NCI-H748 treated with DMSO at 0.1 percent for 48 hours (cell line): Measurements from ENCODE around the gene C20orf96.
"Not testable (repeated sequence)": the region's sequence is repeated elsewhere in the genome, so short reads cannot be mapped to it uniquely, and the experiment has no call there.

Experiments used
- DNase-seq: peaks from one replicate; lab custom pipeline; 2025; lab: John Stamatoyannopoulos, UW

C20orf96 gene, protein sequence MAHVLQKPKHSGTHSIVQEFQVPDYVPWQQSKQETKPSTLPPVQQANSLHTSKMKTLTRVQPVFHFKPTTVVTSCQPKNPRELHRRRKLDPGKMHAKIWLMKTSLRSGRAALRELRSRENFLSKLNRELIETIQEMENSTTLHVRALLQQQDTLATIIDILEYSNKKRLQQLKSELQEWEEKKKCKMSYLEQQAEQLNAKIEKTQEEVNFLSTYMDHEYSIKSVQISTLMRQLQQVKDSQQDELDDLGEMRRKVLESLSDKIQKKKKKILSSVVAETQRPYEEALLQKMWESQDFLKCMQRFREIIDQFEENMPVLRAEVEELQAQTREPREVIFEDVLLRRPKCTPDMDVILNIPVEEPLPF

DNA sequence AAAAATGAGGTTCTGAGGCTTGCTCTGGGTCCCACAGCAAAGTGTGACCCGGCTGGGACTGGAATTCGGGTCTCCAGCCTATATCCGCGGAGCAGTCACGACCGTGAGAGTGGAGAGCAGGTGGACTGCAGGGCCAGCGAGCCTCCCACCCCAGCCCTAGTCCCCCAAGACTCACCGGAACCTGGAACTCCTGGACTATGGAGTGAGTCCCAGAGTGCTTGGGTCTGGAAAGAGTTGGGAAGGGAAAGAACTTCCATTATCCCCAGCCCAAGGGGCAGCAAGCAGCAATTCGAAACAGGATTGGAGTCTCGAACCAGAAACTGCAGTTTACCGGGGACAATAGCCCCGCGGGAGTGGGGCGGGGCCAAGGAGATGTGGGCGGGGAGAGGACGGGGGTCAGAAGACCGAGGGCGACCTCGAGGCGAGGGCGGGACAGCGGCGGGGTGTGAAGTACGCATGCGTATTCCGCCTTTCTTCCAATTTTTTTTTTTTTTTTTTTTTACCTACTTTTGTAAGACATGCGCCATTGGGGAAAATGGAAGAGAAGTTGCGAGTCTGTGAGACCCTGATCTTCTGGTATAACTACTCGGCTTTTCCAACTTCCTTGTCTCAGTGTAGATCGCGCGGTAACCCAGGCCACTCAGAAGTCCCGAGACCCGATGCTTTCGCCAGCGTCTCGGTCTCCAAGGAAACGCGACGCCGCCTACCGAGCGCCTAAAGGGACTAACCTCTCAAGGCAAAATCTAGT is at the start of gene C20orf96:
Gene C20orf96 (minus strand): TSS at position 667 of the 748 bp plus-strand sequence. CDS start 140 bp downstream, at position 527.
- peak; percentile 94 for DNase-seq

DNA sequence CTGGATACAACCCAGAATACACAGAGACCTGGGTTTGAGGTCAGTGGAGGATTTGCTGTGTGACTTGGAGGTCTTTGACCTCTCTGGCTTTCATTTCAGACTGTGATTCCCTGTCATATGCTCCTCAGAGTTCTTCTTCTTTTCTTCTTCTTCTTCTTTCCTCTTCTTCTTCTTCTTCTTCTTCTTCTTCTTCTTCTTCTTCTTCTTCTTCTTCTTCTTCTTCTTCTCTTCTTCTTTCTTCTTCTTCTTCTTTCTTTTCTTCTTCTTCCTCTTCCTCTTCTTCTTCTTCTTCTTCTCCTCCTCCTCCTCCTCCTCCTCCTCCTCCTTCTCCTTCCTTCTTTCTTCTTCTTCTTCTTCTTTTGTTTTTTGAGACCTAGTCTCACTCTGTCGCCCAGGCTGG is 45.5 kb upstream of the C20orf96 start:
- DNase-seq, result not testable (repeated sequence)

DNA sequence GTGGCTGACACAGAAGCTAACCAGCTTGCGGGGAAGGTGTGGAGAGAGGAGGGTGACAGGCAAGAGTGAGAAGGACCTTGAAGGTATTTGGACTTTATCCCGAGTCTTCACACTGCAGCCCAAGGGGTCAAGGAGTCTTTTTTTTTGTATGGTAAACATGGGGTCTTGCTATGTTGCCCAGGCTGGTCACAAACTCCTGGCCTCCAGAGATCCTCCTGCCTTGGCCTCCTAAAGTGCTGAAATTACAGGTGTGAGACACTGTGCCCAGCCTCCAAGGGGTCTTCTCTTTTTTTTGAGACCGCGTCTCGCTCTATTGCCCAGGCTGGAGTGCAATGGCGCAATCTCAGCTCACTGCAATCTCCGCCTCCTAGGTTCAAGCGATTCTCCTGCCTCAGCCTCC is 44.0 kb upstream of the C20orf96 start:
- no peak for DNase-seq

DNA sequence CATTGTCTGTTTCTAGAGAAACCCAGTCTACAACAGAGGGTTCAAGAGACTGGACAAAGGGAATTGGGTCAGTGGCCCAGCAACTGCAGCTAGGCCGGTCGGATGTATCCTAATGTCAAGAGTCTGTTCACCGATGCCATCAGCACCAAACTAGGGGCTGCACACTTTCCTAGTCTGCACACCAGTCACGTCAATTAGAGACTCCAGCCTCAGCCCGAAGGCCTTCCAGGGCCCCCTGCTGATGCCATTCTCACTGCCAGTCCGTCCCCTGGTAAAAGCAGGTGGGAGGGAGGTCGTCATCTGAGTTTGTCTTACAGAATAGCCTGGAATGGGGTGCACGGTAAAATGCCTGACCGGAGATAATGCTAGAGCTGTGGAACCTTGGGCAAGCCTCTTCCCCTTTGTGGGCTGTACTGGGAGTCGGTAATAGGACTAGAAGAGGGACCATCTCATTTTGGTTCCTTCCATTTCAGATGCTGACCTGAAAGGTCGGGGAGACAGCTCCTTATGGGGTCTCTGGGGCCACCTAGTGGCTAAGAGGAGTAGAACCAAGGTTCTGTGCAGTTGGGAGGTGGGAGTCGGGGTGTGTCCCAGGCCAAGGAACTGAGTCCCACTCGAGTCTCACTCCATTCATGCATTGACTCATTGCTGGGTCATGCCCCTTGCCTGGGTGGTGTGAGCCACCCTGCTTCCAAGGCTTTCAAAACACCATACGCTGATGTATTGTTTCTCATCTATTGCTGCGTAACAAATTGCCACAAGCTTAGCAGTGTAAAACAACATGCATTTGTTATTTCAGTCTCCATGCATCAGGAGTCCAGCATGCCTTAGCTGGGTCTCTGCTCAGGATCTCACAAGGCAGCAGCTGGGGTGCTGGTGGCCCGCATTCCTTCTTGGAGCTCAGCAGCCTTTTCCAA is 39.9 kb upstream of the C20orf96 start:
- DNase-seq, result peak; percentile 47

DNA sequence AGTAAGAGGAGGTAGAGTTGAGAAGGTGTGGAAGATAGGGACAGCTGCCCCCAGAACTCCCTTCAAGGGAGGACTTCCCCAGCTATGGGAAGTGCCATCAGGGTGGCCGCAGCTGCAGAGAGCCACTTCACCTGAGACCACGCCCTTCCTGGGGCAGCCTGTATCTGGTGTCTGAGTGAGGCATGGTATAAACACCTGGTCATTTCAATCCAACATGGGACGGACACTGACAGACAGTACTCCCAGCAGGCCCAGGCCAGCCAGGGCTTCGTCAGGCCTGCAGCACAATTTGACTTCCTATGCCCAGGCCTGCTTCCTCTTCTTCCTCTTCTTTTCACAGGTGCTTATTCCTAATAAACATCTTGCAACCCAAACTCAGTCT is 39.3 kb upstream of the C20orf96 start:
- DNase-seq, result peak; percentile 39

DNA sequence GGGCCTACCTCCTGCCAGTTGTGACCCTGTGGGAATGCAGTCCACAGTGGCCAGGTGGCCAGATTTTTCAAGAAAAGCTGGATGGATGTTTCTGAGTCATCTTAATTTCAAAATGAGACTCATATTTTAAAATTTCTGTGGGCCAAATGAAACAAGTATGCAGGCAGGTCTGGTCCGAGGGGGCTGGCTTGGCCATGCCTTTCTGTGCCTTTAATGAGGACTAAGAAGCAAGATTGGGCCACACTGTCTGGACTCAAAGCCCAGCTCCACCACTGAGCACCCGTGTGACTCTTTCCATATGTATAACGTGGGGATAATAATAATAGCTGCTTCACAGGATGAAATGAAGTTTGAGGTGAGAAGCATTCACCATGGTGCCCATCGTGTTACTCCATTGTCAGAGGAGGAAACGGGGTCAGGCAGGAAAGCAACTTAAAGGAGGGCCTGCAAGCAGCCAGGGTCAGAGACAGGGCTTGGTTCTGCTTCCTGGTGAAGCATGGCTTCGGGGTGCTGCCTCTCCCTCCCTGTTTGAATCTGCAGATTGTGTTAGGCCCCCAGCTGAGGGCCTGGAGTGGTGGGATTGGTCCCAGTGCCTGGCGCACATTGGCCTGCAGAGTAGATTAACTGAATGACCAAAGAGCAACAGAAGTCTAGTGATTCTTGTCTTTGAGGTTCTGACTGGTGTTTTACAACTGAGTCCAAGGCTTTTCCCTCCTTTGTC is 38.6 kb upstream of the C20orf96 start:
- no peak for DNase-seq

DNA sequence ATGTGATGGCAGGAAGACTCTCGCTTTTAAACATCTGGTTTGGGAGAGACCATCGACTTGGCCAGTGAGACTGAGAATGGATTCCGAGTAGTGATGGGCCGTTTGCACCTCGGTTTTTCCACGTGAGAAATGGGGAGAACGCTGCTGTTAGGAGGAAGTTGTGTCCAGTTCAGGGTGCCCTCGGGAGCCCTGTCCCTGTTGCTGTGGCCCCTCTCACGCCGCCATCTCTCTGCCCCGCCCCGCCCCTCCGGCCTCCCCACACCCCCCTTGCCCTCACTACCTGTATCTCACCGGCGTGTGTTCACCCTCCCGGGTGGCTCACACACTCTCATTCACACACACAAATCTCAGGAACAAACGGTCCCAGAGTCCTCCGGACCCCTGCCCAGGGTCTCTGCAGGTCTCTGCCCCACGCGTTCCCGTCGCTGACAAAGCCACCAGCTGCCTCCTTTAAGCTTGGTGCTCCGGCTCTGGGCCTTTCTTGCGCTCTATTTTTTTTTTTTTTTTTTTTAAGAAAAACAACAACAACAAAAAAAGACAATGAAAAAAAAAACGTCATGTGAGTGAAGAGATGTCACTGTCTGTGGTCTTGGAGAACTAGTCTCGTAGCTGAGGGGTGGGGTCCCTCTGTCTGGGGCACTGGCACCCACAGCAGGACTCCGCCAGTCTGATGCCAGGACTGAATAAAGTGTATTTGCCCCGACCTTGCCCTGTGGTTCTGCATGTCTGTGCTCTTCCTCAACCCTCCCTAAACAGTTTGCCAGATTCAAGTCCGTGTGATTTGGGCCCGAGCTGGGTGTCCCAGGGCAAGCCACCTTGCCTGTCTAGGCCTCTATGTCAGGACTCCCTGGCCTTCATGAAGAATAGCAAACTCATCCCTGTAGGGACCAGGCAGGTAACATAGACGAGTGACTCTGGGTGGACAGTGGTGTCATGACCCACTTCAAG is 37.8 kb upstream of the C20orf96 start:
- DNase-seq, result no peak

DNA sequence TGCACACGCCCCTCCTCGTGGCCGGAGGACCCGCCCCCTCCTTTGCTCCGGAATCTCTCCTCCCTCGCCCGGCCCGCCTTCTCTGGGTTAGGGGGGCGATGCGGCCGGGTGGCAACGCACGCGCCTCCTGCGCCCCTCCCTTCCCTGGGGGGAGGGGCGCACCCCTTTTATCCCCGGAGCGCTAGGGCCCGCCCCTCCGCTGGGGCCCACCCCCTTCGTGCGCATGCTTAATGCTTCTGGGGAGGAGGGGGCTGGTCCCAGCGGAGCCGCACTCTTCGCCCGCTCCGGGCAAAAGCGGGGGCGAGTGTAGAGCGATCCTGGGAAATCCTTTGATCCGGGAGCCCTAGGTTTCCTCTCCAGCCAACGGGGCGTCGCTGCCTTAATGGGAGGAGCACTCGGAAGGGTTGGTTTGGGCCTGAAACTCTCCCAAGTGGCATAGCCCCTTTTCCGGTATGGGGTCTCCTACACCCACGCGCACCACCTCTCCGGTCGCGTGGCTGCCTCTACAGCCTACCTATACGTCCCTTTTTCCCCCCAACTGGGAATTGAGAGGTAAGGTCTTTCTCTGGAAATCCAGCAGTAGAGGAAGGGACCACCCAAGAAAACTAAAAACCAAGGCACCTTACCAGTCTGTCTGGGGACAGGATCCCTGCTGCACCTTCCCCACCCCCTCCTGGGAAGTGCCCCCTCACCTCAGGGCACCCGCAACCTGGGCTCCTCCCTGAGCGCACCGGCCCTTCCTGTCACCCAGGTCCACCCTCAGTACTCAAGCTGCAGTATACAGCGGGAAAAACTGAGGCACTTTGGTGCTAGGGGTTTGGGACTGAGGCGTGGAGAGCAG is 36.9 kb upstream of the C20orf96 start:
- peak; percentile 92 for DNase-seq

DNA sequence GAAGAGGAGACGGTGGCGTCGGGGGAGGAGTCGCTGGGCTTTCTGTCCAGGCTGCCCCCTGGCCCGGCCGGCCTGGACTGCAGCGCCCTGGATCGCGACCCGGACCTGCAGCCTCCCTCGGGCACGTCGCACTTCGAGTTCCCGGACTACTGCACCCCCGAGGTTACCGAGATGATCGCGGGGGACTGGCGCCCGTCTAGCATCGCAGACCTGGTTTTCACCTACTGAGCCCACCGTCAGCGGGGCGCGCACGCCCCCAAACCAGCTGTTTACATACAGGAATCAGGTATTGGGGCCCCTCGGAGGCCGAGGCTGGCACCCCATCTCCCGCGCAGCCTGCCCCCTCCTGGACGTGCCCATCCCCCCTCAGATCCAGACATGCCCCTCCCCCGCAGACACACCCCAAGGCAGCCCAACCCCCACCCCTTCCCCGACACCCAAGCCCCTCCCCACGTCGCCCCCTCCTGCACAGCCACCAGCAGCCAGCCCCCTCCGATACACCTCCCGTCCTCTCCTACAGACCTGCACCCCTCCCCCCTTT is 36.2 kb upstream of the C20orf96 start:
- peak; percentile 64 for DNase-seq

DNA sequence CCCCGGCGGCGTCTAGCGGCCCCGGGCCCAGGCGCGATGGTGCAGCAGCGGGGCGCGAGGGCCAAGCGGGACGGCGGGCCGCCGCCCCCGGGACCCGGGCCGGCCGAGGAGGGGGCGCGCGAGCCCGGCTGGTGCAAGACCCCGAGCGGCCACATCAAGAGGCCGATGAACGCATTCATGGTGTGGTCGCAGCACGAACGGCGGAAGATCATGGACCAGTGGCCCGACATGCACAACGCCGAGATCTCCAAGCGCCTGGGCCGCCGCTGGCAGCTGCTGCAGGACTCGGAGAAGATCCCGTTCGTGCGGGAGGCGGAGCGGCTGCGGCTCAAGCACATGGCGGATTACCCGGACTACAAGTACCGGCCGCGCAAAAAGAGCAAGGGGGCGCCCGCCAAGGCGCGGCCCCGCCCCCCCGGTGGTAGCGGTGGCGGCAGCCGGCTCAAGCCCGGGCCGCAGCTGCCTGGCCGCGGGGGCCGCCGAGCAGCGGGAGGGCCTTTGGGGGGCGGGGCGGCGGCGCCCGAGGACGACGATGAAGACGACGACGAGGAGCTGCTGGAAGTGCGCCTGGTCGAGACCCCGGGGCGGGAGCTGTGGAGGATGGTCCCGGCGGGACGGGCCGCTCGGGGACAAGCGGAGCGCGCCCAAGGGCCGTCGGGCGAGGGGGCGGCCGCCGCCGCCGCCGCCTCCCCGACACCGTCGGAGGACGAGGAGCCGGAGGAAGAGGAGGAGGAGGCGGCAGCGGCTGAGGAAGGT is 35.5 kb upstream of the C20orf96 start:
- DNase-seq, result peak; percentile 49

DNA sequence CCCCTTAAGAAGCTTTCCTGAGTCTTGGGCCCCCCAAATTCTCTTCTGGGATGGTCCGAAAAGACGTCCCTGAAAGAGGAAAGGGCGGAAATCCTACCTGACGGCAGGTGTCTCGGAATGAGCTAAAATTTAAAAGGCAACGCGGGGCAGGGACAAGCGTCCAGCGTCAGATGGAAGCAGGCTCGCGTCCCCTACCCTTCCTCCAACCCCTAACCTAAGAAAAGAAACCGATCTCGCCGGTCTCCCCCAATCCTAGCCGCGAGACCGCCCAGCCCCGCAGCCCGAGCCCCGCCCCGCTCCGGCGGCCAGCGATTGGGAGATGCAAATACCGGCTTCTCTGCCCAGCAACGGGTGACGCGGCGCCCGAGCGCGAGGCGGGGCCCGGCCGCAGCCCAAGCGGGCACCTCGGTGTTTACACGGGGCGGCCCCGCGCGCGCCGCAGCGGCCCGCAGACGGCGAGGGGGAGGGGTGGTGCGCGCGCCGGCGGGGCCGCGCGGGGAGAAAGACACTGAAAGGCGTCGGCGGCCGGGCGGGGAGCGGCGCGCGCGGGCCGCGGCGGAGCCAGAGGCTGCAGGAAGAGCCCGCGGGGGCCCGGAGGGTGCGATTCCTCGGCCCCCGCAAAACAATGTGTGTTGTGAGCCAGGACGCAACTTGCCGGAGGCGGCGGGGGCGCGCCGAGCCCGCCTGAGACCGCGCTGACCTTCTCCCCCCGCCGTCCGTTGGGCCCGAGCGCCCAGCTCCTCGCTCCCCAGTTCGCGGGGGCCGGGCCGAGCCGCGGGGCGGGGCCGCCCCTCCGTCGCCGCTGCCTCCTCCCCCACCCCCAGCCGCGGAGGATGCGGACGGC is 34.7 kb upstream of the C20orf96 start, which contains the start of gene SOX12:
Gene SOX12 (plus strand): TSS at position 508 of the 844 bp plus-strand sequence. CDS start 373 bp downstream, outside the sequence.
- DNase-seq, result peak; percentile 98

DNA sequence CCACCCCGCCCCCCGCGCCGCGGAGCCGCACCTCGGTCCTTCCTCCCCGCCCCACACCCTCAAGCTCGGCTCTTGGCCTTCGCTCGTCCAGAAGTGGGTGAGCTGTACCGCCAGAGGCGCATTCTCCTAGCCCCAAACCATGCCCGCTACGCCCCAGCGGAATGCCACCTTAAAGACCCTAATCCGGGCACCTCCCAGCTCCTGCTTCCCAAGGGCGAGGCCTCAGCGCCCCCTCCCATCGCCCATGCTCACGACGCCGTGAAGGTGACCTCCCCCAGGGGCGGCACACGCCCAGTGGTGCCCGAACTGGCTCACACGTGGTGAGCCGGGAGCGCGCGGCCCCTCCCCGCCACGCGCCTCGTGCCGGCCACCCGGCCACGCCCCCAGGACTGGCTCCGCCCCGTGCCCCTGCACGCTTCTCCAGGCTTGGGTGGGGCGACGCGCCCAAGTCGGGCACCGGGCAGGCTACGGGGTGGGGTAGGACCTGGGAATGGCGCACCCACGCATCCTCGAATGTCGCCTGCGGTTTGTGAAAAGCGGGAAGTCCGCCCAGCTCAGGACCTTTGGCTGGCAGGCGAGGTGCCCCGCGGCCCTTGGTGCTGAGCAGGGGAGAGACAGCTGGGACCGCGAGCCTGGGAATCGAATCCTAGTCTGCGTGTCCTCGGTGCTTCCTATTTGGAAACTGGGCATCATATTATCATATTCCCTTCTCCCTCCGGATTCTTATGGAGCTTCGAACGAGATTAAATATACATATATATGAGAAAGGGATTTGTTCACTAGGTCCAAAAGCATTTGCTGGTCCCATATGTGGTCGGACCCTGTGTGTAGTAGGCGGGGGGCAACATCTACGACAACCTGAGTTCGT is 33.9 kb upstream of the C20orf96 start:
- DNase-seq, result peak; percentile 85

DNA sequence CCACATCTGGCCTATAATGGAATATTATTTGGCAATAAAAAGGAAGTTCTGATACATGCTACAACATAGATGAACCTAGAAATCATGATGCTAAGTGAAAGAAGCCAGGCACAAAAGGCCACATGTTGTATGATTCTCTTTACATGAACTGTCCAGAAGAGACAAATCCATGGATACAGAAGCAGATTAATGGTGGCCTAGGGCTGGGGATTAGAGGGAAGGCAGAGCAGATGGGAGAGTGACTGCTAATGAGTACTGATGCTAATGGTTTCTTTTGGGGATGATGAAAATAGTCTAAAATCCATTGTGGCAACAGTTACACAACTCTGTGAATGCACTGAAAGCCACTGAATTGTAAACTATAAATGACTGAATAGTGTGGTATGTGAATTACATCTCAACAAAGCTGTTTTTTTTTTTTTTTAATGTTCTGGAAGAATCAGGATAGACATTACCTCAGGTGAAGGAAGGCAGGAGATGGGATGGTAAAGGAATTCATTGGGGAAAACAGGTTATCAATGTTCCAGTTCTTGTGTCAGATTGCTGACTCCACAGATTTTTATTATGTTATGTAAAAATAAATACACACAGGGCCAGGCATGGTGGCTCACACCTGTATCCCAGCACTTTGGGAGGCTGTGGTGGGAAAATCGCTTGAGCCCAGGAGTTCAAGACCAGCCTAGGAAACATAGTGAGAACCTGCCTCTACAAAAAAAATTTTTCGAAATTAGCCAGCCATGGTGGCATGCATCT is 25.9 kb upstream of the C20orf96 start:
- no peak for DNase-seq

DNA sequence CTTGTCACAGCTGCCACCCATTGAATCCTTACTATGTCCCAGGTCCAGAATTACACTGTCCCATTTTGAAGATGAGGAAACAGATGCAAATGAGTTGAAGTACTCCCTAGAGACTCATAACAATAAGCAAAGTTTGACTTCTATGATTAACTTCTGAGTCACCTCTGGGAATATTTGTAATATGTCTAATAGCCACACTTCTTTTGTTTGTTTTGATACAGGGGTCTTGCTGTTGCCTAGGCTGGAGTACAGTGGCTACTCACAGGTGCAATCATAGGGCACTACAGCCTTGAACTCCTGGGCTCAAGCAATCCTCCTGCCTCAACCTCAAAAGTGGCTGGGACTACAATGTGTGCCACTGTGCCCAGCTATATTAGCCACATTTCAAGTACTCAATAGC is 23.4 kb upstream of the C20orf96 start:
- no peak for DNase-seq

DNA sequence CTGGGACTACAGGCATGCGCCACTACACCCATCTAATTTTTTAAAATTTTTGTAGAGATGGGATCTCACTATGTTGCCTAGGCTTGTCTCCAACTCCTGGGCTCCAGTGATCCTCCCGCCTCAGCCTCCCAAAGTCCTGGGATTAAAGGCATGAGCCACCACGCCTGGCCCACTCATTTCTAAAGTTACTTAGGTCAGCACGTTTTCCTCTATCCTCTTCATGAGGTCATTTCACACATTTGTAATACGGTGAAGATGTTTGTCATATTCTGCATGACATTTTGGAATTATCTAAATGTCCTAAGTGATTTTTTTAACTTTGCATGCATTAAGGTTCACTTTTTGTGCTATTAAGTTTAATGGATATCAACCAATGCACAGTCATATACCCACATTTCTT is 22.9 kb upstream of the C20orf96 start:
- DNase-seq, result no peak

DNA sequence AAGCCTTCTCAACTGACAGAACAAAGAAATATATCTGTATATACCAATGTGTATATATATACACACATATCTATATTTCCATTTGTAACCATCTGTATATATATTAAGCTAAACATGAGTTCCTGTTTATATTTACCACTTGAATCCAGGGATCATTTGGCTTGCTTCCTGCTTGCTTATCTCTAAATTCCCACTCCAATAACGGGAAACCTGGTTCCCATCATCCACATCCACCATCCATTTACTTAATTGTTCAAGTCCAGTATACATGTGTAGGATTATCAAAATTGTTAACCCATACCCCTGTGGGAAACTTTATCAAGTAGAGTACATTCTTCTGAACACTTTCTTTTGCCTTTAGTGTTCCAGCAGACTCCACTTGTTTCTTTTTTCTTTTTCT is 22.3 kb upstream of the C20orf96 start:
- no peak for DNase-seq
